Esophagus muscularis mucosa (tissue), 4 donors: Measurements from ENCODE around the gene ADAMTS16.

Experiments used
- CTCF ChIP-seq, 3 experiments: fragments of 200-600 bp in 2 of 3; fragments of 450-650 bp in 1 of 3; sonication (generic) in 2 of 3; IDR thresholded peaks; one replicate each; pipeline ENCODE4 v1.5.1; 2017 to 2019; ENCODE audit warnings: antibody characterized with exemption in 3 of 3, mild to moderate bottlenecking in 2 of 3, moderate library complexity in 1 of 3
- EP300 ChIP-seq: sonication (generic); formaldehyde crosslinking; IDR thresholded peaks from one replicate; pipeline ENCODE4 v1.6.1; 2017; ENCODE audit warnings: antibody characterized with exemption
- POLR2A ChIP-seq: fragments of 450-650 bp; IDR thresholded peaks from one replicate; pipeline ENCODE4 v1.6.1; 2017; ENCODE audit warnings: antibody characterized with exemption, moderate library complexity, mild to moderate bottlenecking, low read depth

DNA sequence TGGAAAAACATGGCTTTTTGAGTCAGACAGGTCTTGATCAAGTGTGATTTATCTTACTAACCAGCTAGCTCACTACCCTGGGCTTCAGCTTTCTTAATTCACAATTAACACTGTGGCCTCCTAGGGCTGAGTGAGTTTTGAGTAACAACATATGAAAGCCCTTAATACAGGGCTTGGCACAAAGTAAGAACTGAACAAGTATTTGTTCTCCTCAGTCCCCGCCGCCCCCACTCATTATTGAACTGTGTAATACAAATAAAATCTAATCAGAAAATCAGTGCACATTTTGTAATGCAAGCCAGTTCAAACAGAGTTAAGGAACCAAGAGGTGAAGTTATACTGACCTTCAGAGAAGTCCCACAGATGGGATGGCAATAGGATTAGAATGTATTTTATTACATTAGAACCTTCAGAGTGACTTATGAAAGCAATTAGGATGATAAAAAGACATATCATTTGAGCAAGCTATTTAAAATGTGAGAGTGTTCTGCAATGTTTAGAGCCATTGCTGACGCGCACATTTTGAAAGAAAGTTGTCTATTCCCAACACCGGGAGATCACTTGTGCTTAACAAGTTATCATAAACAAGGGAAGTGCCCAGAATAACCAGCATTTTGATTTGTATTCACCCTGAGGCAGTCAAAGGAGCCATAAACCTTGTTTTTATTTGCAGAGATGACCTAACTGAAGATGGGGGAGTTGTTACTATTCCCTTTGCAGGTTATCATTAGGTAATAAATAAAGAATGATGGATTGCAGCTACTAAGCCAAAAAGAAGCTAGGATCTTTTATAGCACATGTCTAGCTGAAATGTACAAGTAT, 19.4 kb downstream of the ADAMTS16 start:
- TF ChIP-seq CTCF (IDR thresholded peaks at IDR 0.05) (no peak), POLR2A (no peak), EP300 (no peak)
